Right atrium auricular region (tissue), 2 donors: Measurements from ENCODE around the gene FGF14. TPM values are rescaled to one million over a fixed set of nuclear protein-coding genes. Genes with fewer than 3 reads are reported as not detected.

Source experiments
- DNase-seq: peaks from one replicate; pipeline ENCODE4 v3.0.0-alpha.2; 2019; ENCODE audit warnings: low spot score
- H3K27ac ChIP-seq, 2 donors: fragments of 200-600 bp; sonication (generic); 1 replicate in 1 of 2; 2 replicates in 1 of 2; pipeline ENCODE4 v1.5.1; 2016 to 2019
- H3K27me3 ChIP-seq, 2 donors: fragments of 200-600 bp; sonication (generic); one replicate each; pipeline versions ENCODE4 v1.5.1 to v1.6.0; 2017 to 2019
- H3K36me3 ChIP-seq: fragments of 200-600 bp; sonication (generic); one replicate; pipeline ENCODE4 v1.5.1; 2016
- H3K4me1 ChIP-seq, 2 donors: fragments of 200-600 bp; sonication (generic); one replicate each; pipeline versions ENCODE4 v1.5.1 to v1.6.0; 2017 to 2019
- H3K4me3 ChIP-seq, 2 donors: fragments of 200-600 bp; sonication (generic); 1 replicate in 1 of 2; 2 replicates in 1 of 2; pipeline ENCODE4 v1.5.1; 2017 to 2019; ENCODE audit warnings: mild to moderate bottlenecking in 1 of 2, moderate library complexity in 1 of 2
- H3K9me3 ChIP-seq, 2 donors: fragments of 200-600 bp; sonication (generic); one replicate each; pipeline ENCODE4 v1.5.1; 2019
- CTCF ChIP-seq, 2 donors: fragments of 200-600 bp; sonication (generic); IDR thresholded peaks; one replicate each; pipeline ENCODE4 v1.5.1; 2019; ENCODE audit warnings: antibody characterized with exemption in 2 of 2
- total RNA-seq, 2 donors: library from RNA; depleted of rRNA; stranded (reverse); fragments of >200 nt; gene quantifications; one replicate each; pipeline ENCODE4 v1.1.0, GENCODE V29; 2016

Gene FGF14
- total RNA-seq, 2 donors from 2014 or later: 1.3 to 1.7 TPM

- H3K9me3 ChIP-seq: no peaks in the 10 kb centered on the region
- DNase-seq: no peak
These were observed 423.1 kb downstream of the FGF14 start for GRCh38 chr13:101978552-101979315.

GRCh38 chr13:101977475-101977874, 424.4 kb downstream of the FGF14 start:
- H3K27ac ChIP-seq: peak overlapping the region; percentile 16 to 62
- H3K27me3 ChIP-seq: no peaks in the 10 kb centered on the region
- DNase-seq: no peak
- H3K4me3 ChIP-seq: no peak overlapping the region
- no peaks in the 10 kb centered on the region for H3K36me3 ChIP-seq
- H3K9me3 ChIP-seq: no peaks in the 10 kb centered on the region
- TF ChIP-seq CTCF (IDR thresholded peaks at IDR 0.05): no peak
- peaks cover 0 to 30% of the 10 kb centered on the region in 2 donors for H3K4me1 ChIP-seq

More at GRCh38 chr13:101978552-101979315, 423.1 kb downstream of the FGF14 start:
- Histone ChIP-seq H3K4me1 (peaks cover 0 to 41% of the 10 kb centered on the region in 2 donors), H3K27me3 (no peaks in the 10 kb centered on the region), H3K4me3 (no peak overlapping the region), H3K27ac (no peak overlapping the region), H3K36me3 (no peaks in the 10 kb centered on the region)
- TF ChIP-seq CTCF (IDR thresholded peaks at IDR 0.05): no peak

- DNase-seq: no peak
- no peak for TF ChIP-seq CTCF (IDR thresholded peaks at IDR 0.05)
- H3K4me3 ChIP-seq: no peak overlapping the region
These were observed 429.7 kb downstream of the FGF14 start for GRCh38 chr13:101972191-101972590.

GRCh38 chr13:101970341-101970740, 431.5 kb downstream of the FGF14 start:
- Histone ChIP-seq H3K9me3 (no peaks in the 10 kb centered on the region), H3K4me1 (no peaks in the 10 kb centered on the region), H3K36me3 (no peaks in the 10 kb centered on the region), H3K27ac (no peak overlapping the region), H3K4me3 (no peak overlapping the region), H3K27me3 (no peaks in the 10 kb centered on the region)
- TF ChIP-seq CTCF (IDR thresholded peaks at IDR 0.05): no peak
- DNase-seq: no peak

More at GRCh38 chr13:101972191-101972590, 429.7 kb downstream of the FGF14 start:
- Histone ChIP-seq H3K27ac (no peak overlapping the region), H3K27me3 (no peaks in the 10 kb centered on the region), H3K4me1 (peaks cover 0 to 3% of the 10 kb centered on the region in 2 donors), H3K36me3 (no peaks in the 10 kb centered on the region), H3K9me3 (no peaks in the 10 kb centered on the region)

- TF ChIP-seq CTCF (IDR thresholded peaks at IDR 0.05): no peak
- Histone ChIP-seq H3K27ac (no peak overlapping the region), H3K4me1 (no peaks in the 10 kb centered on the region), H3K36me3 (no peaks in the 10 kb centered on the region), H3K4me3 (no peak overlapping the region), H3K9me3 (no peaks in the 10 kb centered on the region), H3K27me3 (no peaks in the 10 kb centered on the region)
- no peak for DNase-seq
These were observed 434.1 kb downstream of the FGF14 start for GRCh38 chr13:101967781-101968180.
